Activated CD8-positive, alpha-beta memory T cell treated with anti-CD3 and anti-CD28 coated beads, Interleukin-2, amount 50 U/mL, for 24 hours (primary cell): ENCODE measurements around the gene ENO1.
"Not testable (repeated sequence)": the region's sequence is repeated elsewhere in the genome, so short reads cannot be mapped to it uniquely, and the experiment has no call there.

Source experiments
- DNase-seq: peaks from one replicate; pipeline ENCODE4 v3.0.0-alpha.2; 2020; ENCODE audit errors: extremely low read depth

ENO1 gene

DNA sequence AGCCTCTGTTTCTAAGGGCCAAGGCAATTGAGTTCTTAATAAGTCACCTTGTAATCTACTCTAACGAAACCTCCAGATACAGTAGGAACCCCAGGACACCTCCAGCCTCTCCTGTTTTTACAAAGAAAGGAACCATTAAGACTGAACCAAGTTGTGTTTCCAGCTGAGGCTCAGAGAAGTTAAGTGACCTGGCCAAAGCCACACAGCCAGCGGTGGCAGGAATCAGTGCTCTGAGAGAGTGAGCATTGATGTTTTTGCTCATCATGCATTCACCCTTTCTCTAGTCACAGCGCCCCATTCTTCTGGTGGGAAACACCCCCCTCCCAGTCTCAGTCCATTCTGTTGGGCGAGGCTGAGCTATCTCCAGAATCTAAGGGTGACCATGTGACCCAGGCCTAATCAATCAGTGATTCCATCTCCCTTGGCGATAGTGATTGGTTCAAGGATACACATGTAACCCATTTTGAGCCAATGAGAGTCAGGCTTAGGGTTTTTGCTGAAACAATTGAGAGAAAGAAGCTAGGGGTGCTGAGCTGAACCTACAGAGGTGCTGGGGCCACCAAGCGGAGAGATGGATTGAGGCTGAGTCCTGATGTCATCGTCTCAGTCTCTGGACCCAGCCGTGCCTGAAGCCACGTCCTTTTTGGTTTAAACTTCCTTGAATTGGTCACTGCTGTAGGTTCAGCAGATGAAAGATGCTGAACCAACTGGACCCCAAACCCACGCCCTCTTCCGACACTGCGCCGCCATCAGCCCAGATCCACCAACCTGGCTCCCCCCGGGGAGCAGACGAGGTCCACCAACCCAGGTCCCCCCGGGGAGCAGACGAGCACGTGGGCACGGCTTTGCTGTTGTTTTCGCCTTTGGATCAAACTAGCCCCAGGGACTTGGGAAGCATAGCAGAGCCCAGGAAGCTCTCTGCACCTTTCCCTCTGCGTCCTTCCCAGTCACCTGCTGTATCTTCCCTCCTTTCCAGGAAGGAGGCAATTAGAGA, 33.1 kb downstream of the ENO1 start:
- DNase-seq: no peak

DNA sequence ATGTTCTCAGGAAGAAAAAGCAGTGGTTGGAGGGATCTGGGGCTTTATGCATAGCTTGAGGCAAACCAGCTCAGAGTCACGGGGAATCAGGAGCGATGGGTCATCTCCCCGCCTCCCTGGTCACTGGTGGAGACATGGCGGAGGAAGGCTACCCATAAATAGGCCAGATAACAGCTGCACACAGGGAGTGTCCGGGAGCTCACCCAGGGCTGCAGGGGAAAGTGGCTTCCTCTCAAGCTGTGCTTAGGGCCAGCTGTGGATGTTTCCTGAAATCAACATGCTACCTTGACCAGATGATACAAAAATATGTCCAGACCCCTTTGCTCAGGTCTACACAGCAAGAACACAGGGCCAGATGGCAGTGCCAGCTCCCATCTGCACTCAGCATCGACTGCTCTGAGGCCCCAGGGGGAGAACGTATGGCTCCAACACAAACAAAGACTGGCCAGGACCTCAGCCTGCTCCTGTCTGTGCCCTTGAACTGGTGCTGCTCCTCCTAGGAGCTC, 33.9 kb downstream of the ENO1 start:
- DNase-seq: no peak

DNA sequence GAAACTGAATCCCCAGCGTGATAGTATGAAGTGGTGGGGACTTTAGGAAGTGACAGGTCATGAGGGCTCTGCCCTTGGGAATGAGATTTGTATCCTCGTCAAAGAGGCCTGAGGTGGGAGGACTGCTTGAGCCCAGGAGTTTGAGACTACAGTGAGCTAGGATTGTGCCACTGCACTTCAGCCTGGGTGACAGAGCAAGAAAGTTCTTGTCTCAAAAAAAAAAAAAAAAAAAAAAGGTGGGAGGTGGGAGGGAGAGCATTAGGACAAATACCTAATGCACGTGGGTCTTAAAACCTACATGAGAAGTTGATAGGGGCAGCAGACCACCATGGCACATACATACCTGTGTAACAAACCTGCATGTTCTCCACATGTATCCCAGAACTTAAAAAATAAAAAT, 37.1 kb downstream of the ENO1 start:
- no peak for DNase-seq

DNA sequence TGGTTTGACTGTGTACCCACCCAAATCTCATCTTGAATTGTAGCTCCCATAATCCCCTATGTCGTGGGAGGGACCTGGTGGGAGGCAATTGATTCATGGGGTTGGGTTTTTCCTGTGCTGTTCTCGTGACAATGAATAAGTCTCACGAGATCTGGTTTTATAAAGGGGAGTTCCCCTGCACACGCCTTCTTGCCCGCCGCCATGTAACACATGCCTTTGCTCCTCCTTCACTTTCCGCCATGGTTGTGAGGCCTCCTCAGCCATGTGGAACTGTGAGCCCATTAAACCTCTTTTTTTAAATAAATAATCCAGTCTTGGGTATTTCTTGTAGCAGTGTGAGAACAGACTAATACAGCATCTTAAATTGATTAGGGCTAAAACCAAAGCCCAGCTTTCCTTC, 38.5 kb downstream of the ENO1 start:
- DNase-seq: no peak

DNA sequence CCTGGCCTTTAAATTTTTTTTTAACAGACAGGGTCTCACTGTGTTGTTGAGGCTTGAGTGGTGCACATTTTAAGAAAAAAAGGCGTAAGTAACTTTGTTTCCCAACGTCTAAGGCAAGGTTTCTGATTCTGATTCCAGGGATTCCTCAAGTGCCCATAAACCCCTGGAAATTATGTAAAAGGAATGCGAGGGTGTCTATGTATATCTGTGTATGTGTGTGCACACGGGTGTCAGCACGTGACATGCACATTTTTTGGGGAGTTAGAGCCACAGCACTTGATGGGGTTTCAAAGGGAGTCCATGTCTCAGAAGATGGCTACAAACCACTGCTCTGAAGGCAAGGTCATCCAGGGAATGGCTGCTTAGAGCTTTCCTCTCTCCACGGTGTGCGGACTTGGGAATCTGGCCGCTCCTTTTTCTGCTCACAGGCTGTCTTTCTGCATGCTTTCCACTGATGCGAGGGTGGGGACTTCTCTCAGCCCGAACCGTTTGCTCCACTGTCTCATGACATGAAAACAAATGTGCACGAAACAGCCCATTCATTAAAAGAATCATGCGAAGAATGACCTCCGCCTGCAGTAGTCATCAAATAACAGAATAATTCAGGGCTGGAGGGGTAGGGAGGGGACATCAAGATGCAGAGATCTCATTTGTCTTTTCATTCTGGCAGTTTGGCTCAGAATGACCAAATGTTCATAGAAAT, 42.4 kb downstream of the ENO1 start:
- DNase-seq: no peak

DNA sequence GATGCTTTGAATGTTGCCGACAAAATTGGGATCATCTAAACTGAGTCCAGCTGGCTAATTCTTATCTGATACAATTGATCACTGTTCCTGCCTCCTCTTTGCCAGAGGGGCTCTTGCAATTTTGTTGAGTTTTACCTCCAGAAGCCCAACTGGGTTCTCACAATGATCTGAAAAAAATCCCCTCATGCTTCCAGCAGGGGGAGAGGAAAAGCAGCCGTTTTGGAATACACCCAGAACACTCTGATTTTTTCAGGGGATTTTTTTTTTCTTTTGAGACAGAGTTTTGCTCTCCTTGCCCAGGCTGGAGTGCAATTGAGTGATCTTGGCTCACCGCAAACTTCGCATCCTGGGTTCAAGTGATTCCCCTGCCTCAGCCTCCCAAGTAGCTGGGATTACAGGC, 47.1 kb downstream of the ENO1 start:
- no peak for DNase-seq

DNA sequence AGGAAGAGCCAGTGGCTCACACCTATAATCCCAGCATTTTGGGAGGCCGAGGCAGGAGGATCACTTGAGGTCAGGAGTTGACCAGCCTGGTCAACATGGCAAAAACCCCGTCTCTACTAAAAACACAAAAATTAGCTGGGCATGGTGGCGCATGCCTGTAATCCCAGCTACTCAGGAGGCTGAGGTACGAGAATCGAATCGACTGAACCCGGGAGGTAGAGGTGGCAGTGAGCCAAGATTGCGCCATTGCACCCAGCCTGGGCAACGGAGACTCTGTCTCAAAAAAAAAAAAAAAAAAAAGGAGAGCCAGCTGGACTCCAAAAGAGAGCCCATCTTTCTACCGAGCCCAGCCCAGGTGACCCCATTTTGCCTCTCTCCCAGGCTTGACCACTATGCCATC, 47.8 kb downstream of the ENO1 start:
- not testable (repeated sequence) for DNase-seq

DNA sequence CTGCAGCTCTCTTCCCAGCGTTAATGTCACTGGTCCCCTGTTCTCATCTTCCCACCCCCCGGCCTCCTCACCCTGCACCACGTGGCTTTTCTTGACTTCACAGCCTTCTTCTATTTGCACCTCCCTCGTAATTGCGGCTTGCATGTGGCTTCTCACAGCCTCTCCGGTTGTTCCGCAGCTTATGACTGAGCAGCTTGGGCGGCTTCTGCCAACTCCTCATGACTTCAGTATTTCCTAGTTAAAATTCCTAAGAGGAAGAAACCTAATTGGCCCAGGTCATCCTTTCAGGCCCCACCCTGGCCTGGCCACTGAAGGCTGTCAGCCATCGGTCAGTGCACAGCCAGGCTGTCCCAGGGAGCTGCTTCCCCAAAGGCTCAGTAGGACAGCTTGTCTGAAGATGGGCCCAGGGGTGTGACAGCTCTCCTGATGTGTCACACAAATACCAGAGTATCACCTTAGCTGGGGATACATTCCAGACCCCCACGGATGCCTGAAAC, 52.5 kb downstream of the ENO1 start:
- no peak for DNase-seq

DNA sequence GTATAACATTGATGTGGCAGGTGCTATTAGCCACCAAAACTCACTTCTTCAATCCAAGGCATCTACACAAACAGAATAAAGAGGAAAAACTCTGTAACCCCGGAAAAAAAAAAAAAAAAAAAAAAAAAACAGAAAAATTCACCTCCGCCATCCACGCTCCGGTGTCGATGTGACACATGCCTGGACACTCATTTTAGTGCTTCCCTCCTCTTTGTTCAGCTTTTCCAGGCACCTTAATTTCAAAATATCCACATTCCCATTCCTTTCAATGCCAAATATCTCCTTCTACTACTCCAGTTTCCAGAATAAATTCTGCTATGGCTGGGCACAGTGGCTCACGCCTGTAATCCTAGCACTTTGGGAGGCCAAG, 55.2 kb downstream of the ENO1 start:
- no peak for DNase-seq

DNA sequence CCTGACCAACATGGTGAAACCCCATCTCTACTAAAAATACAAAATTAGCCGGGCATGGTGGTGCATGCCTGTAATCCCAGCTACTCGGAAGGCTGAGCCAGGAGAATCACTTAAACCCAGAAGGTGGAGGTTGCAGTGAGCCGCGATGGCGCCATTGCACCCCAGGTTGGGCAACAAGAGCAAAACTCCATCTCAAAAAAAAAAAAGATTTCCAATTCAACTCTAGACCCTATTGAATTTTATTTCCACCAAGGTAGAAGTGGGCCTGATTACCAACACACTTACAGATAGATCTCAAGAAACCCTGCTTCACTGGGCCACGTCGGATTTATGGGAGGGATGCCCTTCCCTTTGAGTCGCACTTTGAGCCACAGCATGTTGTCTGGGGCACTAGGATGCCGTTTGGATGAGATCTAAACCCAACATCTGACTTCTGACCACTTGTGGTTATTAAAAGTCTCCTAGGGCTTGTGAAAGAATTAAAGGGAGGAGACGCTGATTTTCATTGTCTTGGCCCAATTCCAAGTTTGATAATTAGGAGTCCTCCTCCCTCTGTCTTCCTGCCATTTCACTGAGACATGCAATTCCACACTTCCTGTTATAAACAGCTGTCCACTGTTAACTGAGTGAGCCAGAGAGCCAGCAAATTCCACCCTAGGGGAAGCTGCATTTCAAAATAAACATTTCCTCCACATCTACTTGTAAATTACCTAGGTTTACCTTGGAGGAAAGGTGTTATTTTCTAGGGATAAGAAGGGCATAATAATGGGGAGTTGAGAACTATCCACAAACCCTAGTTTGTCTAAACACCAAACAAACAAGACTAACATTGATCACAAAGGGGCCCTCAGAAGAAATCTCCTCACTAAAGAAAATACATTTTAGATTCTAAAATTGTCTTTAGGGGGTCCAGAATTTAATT, 55.9 kb downstream of the ENO1 start:
- DNase-seq: no peak

DNA sequence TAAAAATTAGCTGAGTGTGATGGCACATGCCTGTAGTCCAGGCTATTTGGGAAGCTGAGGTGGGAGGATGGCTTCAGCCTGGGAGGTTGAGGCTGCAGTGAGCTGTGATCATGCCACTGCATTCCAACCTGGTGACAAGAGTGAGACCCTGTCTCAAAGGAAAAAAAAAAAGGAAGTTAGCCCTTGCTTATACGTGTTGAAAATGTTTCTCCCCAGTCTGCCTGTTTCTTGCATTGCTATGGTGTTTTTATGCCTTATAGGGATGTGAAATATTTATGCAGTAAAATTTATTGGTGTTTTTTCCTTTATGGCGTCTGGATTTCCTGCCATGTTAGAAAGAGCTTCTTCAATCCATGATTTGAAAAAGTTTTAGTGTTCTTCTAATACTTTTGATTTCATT, 57.4 kb downstream of the ENO1 start:
- no peak for DNase-seq

DNA sequence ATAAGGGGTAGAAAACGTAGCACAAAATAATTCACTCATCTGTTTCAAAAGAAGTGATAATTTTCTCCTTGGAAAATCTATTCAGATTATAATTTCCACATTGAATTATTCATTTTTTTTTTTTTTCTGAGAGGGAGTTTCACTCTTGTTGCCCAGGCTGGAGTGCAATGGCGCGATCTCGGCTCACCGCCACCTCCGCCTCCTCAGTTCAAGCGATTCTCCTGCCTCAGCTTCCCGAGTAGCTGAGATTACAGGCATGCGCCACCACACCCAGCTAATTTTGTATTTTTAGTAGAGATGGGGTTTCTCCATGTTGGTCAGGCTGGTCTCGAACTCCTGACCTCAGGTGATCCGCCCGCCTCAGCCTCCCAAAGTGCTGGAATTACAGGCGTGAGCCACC, 59.7 kb downstream of the ENO1 start:
- DNase-seq: not testable (repeated sequence)

DNA sequence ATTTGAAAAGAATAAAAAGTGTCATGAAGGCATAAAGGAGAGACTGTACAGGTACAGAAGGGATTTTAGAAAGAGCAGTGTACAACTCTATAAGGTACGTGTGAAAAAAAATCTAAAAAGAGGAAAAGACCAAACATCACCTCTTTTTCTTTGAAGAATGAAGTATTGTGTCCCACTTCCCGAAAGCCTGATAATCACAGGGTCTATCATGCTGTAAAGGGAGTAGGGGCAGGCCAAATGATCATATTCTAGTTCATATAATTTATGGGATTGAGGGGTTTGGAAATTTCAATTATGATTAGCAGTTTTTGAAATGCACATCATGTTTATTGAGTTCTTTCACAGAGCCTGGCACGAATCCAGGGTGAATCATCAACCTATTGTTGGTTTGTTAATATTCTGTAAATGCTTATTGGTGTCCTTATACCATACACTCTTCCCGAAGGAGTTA, 60.1 kb downstream of the ENO1 start:
- no peak for DNase-seq

DNA sequence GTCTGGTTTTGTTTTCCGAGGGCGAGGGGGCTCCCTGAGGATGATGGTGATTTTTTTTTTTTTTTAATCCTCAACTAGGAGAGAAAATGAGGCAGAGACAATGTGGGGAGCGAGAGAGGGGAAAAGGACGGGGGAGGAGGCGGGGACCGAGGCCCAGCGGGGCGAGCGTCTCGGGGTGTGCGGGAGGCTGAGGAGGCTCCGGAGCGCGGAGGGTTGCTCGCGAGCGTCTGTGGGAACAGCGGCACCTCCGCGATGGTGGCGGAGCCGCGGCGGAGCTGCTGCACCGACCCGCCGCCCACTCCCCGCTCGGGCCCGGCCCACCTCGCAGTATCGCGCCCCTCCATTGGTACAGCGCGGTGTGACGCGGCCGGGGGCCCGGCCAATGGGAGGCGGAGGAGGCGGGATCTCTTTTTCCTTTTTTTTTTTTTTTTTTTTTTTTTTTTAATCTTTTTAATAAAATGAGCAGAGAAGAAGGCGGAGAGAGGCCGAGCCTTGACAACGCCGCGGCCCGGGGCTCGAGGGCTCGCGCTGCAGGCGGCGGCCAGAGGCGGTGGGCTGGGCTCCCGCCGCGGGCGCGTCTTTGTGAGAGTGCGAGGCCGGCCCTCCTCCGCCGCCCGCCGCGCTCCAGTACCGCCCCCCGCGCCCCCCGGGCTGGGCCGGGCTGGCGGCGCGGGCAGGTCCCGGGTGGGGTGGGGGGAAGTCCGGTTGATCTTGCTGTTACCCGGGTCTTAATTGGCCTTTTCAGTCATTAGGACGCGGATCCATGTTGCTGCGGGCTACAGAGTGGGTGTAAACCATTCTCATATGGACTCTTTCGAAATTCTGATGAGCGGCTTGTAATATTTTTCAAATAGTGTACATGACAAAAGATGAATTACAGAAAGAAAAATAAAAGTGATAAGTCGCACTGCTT, 60.8 kb downstream of the ENO1 start, which contains the start of gene RERE:
TSS of gene RERE (minus strand) at position 229 of the 913 bp plus-strand sequence.
- peak; percentile 85 for DNase-seq

DNA sequence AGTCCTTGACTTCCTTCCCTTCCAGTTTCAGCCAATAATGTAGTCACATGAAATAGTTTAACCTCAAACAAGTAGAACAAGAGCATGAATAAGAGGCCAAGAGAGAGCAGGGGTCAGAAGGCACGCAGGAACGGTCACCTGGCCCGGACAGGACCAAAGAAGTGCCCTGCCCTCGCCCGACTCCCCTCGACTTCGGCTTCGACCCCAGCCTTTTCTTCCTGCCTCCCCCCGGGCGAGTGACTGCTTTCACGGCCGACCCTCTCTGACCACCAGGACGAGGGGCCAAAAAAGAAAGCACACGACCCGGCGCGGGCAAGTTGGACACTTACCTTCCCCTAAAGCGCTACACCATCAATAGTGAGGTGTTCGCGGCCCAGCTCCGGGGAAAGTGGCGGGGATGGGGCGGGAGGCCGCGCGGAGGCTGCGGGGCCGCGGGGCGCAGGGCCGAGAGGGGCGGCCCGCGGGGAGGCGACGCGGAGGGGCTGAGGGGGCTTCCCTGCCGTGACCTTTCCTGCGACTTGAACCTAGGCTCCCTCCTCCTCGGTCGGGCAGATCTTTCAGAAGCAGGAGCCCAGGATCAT, 61.6 kb downstream of the ENO1 start:
- no peak for DNase-seq

DNA sequence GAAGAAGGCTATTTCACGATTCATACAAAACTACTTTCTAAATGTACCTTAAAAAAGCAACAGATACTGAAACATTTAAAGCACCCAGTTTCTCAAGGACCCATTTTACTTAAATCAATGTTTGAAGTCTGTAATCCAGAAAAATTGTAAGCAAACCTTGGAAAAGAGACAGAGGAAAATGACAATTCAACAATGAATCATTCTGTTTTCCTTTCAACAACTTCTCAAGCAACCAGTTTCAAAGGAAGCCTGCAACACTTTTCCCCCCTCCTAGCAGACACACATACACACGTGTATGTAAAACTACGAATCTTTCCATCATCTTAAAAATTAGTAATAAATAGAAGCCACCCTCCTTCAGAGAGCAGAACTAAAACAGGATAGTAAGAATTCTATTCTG, 62.2 kb downstream of the ENO1 start:
- DNase-seq: no peak

DNA sequence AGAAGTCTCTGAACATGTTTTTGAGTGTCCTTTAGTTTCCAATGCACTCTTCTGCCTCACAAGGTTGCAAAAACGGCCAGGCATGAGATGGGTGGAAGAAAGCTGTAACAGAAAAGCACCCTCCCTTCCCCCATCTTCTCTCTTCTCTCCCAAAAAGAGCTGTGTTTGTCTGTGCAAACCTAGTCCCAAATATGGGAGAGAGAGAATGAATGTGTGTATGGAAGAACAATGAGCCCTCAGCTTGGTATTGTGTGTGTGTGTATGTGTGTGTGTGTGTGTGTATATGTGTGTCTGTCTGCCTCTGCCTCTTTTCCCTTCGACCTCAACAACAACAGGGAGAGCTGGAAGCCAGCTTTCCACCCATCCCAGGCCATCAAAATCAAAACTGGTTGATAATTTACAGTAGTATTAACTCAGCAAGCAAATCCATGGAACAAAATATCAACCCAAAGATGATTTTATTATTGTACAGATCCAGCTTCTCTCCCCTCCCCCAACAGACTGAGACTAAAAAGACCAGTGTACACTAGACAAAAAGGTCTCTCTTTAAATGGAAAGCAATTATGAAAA, 62.8 kb downstream of the ENO1 start:
- no peak for DNase-seq

DNA sequence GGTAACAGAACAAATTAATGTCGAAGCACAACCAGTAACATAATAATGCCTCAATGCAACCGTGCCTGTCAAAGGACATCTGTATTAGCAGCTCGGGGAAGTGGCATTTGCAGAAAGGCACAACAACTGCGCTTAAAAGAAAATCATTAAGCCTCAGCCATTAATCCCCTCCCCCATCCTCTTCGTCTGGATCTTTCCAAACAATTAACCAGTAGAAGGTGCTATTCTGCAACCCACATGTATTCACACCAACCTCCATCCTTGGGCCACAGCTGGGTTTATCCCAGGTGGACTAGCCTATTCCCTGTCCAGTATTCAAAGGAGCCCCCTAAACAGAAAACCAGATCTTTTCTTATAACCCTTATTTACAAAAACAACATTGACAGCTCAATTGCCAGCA, 63.6 kb downstream of the ENO1 start:
- DNase-seq: no peak

DNA sequence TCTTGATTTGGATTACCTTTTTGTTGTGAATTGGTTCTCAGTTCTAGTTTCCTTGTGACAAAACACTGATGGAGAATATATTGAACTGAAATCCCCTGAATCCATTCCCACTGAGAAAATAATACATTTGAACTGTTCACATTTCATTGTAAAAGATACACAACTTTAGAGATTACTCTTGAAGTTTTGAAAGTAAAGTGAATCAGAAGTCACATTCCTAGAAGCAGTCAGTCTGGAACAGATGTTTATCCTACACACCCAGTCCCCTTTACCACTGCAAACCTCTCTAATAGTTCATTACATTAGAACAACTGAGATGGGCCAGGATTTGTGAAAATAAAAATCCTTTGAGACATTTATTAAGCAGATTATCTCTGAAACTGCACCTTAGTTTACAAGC, 64.5 kb downstream of the ENO1 start:
- DNase-seq: no peak
